Measurements from ENCODE around the gene RNF10. TPM values are rescaled to one million over a fixed set of nuclear protein-coding genes. Genes with fewer than 3 reads are reported as not detected.

The RNF10 gene
- total RNA-seq, 4 donors from 2014 or later: 99.9 to 162 (median 118) TPM

DNA sequence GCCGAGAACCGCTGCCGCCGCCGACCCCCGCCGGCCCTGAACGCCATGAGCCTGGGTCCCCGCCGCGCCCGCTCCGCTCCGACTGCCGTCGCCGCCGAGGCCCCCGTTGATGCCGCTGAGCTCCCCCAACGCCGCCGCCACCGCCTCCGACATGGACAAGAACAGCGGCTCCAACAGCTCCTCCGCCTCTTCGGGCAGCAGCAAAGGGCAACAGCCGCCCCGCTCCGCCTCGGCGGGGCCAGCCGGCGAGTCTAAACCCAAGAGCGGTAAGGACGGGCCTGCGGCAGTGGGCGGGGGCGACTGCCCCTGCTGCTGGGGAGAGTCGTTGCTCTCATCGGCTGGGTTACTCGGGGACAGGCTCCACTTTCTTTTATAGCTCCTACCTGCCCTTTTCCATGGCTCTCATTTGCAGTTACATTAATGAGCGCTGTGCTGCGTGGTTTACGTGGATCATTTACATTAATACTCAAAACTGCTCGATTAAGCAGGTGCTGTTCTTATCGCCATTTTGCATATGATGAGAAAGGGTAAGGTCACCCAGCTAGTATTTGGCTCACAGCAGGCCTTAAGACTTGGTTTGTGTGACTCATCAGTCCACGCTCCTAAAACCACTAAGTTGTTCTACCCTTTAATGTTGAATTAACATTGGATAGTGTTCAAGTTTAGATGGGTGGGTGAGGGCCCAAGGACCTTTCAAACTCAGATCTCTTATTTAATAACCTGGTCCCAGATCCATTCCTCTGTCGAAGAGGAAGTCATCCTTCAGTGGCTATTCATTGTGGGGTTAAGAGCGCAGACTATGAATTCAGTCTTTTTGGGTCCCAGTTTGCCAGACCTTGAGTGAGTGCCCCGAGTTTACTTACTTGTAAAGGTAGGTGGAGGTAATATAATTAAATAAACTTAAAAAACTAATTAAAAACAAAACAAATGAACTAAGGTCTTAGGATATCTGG lies 823 bp downstream of the RNF10 start:
- H3K4me3 ChIP-seq (ENCODE audit: low read depth, poor library complexity, severe bottlenecking): peak overlapping the region; percentile 99
- WGBS, 2 donors: 3 to 4% methylated on average over 23 to 35 of the region's 52 CpGs
- TF ChIP-seq, protein P1, sequence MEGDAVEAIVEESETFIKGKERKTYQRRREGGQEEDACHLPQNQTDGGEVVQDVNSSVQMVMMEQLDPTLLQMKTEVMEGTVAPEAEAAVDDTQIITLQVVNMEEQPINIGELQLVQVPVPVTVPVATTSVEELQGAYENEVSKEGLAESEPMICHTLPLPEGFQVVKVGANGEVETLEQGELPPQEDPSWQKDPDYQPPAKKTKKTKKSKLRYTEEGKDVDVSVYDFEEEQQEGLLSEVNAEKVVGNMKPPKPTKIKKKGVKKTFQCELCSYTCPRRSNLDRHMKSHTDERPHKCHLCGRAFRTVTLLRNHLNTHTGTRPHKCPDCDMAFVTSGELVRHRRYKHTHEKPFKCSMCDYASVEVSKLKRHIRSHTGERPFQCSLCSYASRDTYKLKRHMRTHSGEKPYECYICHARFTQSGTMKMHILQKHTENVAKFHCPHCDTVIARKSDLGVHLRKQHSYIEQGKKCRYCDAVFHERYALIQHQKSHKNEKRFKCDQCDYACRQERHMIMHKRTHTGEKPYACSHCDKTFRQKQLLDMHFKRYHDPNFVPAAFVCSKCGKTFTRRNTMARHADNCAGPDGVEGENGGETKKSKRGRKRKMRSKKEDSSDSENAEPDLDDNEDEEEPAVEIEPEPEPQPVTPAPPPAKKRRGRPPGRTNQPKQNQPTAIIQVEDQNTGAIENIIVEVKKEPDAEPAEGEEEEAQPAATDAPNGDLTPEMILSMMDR (IDR thresholded peaks at IDR 0.05): no peak
- no peak for TF ChIP-seq POLR2A (IDR thresholded peaks at IDR 0.05)
- intact Hi-C loops (cut with DNase I; ENCODE audit: low total_unique reads): loop anchor here (5.0 kb wide), 1 partner anchor 88 kb away; the partner anchor contains the start of genes GATC and TRIAP1
- peak in 1 of 2 donors; percentile 90 for DNase-seq (ENCODE audit: low spot score in 2 of 2)

DNA sequence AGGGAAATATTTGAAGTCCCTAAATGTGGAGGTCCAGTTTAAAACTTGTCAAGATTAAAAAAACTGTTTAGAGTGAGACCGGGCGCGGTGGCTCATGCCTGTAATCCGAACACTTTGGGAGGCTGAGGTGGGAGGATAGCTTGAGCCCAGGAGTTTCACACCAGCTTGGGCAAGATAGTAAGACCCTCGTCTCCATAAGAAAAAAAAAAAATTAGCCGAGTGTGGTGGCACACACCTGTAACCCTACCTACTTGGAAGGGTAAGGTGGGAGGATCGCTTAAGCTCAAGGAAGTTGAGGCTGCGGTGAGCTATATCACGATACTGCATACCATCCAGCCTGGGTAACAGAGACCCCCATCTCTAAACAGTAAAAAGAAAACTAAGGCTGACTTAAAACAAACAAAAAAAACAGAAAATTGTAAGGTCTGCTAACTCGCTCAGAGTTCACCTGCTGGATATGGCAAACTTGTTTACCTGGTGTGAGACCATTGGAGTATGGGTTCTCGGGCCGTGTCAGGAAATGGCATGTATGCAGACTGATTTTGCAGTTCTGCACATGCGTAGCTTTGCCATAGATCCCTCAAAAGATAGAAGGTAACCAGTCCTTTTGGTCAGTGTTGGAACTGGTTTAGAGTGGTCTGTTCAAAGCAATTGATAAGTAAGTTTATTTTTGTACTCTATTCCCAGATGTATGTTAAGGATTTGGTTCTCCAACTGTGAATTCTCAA lies 2.1 kb downstream of the RNF10 start:
- H3K4me3 ChIP-seq (ENCODE audit: low read depth, poor library complexity, severe bottlenecking): no peak overlapping the region
- DNase-seq (ENCODE audit: low spot score in 2 of 2): no peak
- no peak for TF ChIP-seq POLR2A (IDR thresholded peaks at IDR 0.05)
- TF ChIP-seq, protein P1 (IDR thresholded peaks at IDR 0.05): no peak
- intact Hi-C loops (cut with DNase I; ENCODE audit: low total_unique reads): loop anchor here (5.0 kb wide), 1 partner anchor 89 kb away; the partner anchor contains the start of genes GATC and TRIAP1
- WGBS, 2 donors: 48 to 50% methylated on average over 13 of the region's 13 CpGs

GRCh38 chr12:120537856-120538220 lies 3.7 kb downstream of the RNF10 start:
- H3K4me3 ChIP-seq (ENCODE audit: low read depth, poor library complexity, severe bottlenecking): no peak overlapping the region
- intact Hi-C loops (cut with DNase I; ENCODE audit: low total_unique reads): loop anchor here (5.0 kb wide), 1 partner anchor 91 kb away; the partner anchor contains the start of genes GATC and TRIAP1
- 54 to 60% methylated on average over 4 of the region's 4 CpGs for whole genome bisulfite sequencing, 2 donors
- no peak for DNase-seq (ENCODE audit: low spot score in 2 of 2)
- no peak for TF ChIP-seq POLR2A (IDR thresholded peaks at IDR 0.05)

DNA sequence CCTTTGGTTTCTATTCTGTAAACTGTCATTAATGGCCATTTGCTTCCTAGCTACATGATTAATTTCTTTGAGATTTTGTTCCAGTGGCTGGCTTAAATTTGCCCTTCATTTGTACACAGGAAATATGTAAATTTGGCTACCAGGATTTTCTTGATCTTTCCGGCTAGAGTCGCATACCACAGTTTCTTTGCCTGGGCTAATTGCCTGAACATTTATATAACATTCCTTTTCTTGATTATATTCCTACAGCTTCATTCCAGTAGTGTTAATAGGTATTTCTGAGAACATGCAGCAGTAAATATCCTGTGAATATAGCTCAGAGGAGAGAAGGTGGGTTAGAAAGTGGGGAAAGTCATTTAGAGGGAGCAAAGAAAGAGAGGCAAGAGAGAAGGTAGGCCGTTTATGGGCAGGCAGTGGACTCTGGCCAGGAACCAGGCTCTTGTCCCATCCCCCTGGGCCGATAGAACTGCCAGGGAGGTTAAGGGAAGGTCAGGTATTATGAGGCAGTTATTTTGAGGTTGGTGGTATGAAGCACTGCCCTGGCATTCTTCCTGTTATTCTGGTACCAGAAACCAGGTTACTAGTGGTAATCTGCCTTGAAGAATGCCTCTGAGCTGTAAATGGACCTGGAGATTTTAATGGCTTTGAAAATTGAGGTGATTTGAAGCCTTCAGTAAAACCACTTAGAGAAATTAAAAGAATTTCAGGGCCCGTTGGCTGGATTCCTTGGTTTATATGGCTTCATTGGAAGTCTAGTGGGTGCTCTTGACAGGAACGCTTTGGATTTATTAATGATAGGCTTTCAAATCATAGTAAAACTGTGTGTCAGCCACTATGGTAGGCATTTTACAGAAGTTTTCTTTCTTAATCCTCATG lies 4.4 kb downstream of the RNF10 start:
- no peak overlapping the region for H3K4me3 ChIP-seq (ENCODE audit: low read depth, poor library complexity, severe bottlenecking)
- 24 to 25% methylated on average over 6 of the region's 6 CpGs for WGBS, 2 donors
- DNase-seq (ENCODE audit: low spot score in 2 of 2): no peak
- intact Hi-C loops (cut with DNase I; ENCODE audit: low total_unique reads): loop anchor here (5.0 kb wide), 1 partner anchor 91 kb away; the partner anchor contains the start of genes GATC and TRIAP1
- TF ChIP-seq POLR2A (IDR thresholded peaks at IDR 0.05): no peak
- TF ChIP-seq, protein P1 (IDR thresholded peaks at IDR 0.05): no peak

- WGBS, 2 donors: 45 to 52% methylated on average over 1 of the region's 1 CpG
- no peak for DNase-seq (ENCODE audit: low spot score in 2 of 2)
- intact Hi-C loops (cut with DNase I; ENCODE audit: low total_unique reads): loop anchor here (5.0 kb wide), 1 partner anchor 92 kb away; the partner anchor contains the start of genes GATC and TRIAP1
- H3K4me3 ChIP-seq (ENCODE audit: low read depth, poor library complexity, severe bottlenecking): no peak overlapping the region
- no peak for TF ChIP-seq POLR2A (IDR thresholded peaks at IDR 0.05)
- TF ChIP-seq, protein P1 (IDR thresholded peaks at IDR 0.05): no peak
These were observed 5.1 kb downstream of the RNF10 start for GRCh38 chr12:120539303-120539702.
